ENCODE measurements around the gene SPACA6. TPM values are rescaled to one million over a fixed set of nuclear protein-coding genes. Genes with fewer than 3 reads are reported as not detected.
"Not testable (repeated sequence)": the region's sequence is repeated elsewhere in the genome, so short reads cannot be mapped to it uniquely, and the experiment has no call there.

Gene SPACA6
- total RNA-seq, 2 donors from 2014 or later, result 24.6 to 47.7 TPM

GRCh38 chr19:51664131-51664530, 29.0 kb upstream of the SPACA6 start:
- intact Hi-C loops (cut with DNase I), result loop anchor here (10.0 kb wide), 1 partner anchor 111 kb away; no protein-coding TSS in a partner anchor
- no peaks in the 10 kb centered on the region for H3K4me1 ChIP-seq (replicated peaks)
- H3K9me3 ChIP-seq, result no peaks in the 10 kb centered on the region
- H3K36me3 ChIP-seq, result no peaks in the 10 kb centered on the region
- no peak overlapping the region for H3K4me3 ChIP-seq
- no peak overlapping the region for H3K27ac ChIP-seq
- WGBS, result 27% methylated on average over 1 of the region's 1 CpG
- DNase-seq (ENCODE audit: low spot score), result no peak
- no peak for TF ChIP-seq POLR2AphosphoS5 (IDR thresholded peaks at IDR 0.05)
- no peak for TF ChIP-seq POLR2A (IDR thresholded peaks at IDR 0.05)
- no peak for TF ChIP-seq CTCF (IDR thresholded peaks at IDR 0.05)
- no peaks in the 10 kb centered on the region for H3K27me3 ChIP-seq (replicated peaks; ENCODE audit: insufficient read depth)

- no peaks in the 10 kb centered on the region for H3K4me1 ChIP-seq (replicated peaks)
- no peak overlapping the region for H3K27ac ChIP-seq
- intact Hi-C loops (cut with DNase I), result loop anchor here (10.0 kb wide), 1 partner anchor 110 kb away; no protein-coding TSS in a partner anchor
- DNase-seq (ENCODE audit: low spot score), result no peak
- TF ChIP-seq POLR2AphosphoS5 (IDR thresholded peaks at IDR 0.05), result no peak
- TF ChIP-seq CTCF (IDR thresholded peaks at IDR 0.05), result no peak
- no peak for TF ChIP-seq POLR2A (IDR thresholded peaks at IDR 0.05)
- H3K27me3 ChIP-seq (replicated peaks; ENCODE audit: insufficient read depth), result no peaks in the 10 kb centered on the region
- no peak overlapping the region for H3K4me3 ChIP-seq
- 44% methylated on average over 3 of the region's 3 CpGs for WGBS
- no peaks in the 10 kb centered on the region for H3K9me3 ChIP-seq
- no peaks in the 10 kb centered on the region for H3K36me3 ChIP-seq
Observed at GRCh38 chr19:51664997-51665396, 28.1 kb upstream of the SPACA6 start.

GRCh38 chr19:51668216-51668615, 24.9 kb upstream of the SPACA6 start:
- no peak overlapping the region for H3K4me3 ChIP-seq
- no peak for DNase-seq (ENCODE audit: low spot score)
- no peak for TF ChIP-seq POLR2AphosphoS5 (IDR thresholded peaks at IDR 0.05)
- TF ChIP-seq CTCF (IDR thresholded peaks at IDR 0.05), result no peak
- TF ChIP-seq POLR2A (IDR thresholded peaks at IDR 0.05), result no peak
- H3K36me3 ChIP-seq, result no peaks in the 10 kb centered on the region
- intact Hi-C loops (cut with DNase I), result loop anchor here (10.0 kb wide), 1 partner anchor 107 kb away; no protein-coding TSS in a partner anchor
- no peak overlapping the region for H3K27ac ChIP-seq
- H3K9me3 ChIP-seq, result no peaks in the 10 kb centered on the region
- 90% methylated on average over 3 of the region's 3 CpGs for WGBS
- H3K27me3 ChIP-seq (replicated peaks; ENCODE audit: insufficient read depth), result no peaks in the 10 kb centered on the region
- no peaks in the 10 kb centered on the region for H3K4me1 ChIP-seq (replicated peaks)

- H3K4me3 ChIP-seq; H3K27me3 ChIP-seq (replicated peaks; ENCODE audit: insufficient read depth); intact Hi-C loops (cut with DNase I); H3K36me3 ChIP-seq; DNase-seq (ENCODE audit: low spot score); H3K9me3 ChIP-seq; H3K27ac ChIP-seq; H3K4me1 ChIP-seq (replicated peaks): not testable (repeated sequence)
- WGBS, result 57% methylated on average over 7 of the region's 7 CpGs
Observed at GRCh38 chr19:51675911-51676565, 17.1 kb upstream of the SPACA6 start.

- Histone ChIP-seq H3K9me3 (no peaks in the 10 kb centered on the region), H3K4me1 (replicated peaks) (no peaks in the 10 kb centered on the region), H3K27ac (no peak overlapping the region), H3K27me3 (replicated peaks; ENCODE audit: insufficient read depth) (no peaks in the 10 kb centered on the region), H3K4me3 (no peak overlapping the region), H3K36me3 (no peaks in the 10 kb centered on the region)
- WGBS, result 74% methylated on average over 11 of the region's 11 CpGs
- TF ChIP-seq CTCF (IDR thresholded peaks at IDR 0.05) (no peak), POLR2A (IDR thresholded peaks at IDR 0.05) (no peak), POLR2AphosphoS5 (IDR thresholded peaks at IDR 0.05) (no peak)
- intact Hi-C loops (cut with DNase I), result no loop called here
- DNase-seq (ENCODE audit: low spot score), result no peak
Observed at GRCh38 chr19:51676566-51677083, 16.5 kb upstream of the SPACA6 start.

Measured in prostate gland (tissue), 2 donors.